T1000 (cell line): ENCODE results near the gene TARS2.

ENCODE experiments used
- DNase-seq: peaks from one replicate; lab custom pipeline; 2025; ENCODE audit warnings: mixed read lengths; lab: John Stamatoyannopoulos, UW

The TARS2 gene

DNA sequence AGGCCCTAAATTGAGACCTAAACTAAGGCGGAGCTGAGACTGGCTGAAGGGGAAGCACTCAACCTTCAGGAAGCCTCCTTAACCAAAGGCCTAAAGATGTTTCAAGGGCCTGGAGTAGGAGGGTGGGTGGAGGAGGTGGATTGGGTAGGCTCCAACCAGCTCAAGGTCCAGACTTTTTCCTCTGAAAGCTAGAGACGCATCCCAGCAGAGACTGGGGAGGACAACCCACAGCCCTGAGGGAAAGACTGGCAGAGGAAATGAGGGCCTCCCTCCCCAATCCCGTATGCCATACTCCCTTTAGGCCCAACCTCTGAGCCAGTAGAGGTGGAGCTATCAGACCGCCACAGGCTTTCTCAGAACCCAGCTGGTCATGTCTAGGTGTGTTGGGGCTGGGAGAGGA is 21.8 kb downstream of the TARS2 start:
- no peak for DNase-seq

DNA sequence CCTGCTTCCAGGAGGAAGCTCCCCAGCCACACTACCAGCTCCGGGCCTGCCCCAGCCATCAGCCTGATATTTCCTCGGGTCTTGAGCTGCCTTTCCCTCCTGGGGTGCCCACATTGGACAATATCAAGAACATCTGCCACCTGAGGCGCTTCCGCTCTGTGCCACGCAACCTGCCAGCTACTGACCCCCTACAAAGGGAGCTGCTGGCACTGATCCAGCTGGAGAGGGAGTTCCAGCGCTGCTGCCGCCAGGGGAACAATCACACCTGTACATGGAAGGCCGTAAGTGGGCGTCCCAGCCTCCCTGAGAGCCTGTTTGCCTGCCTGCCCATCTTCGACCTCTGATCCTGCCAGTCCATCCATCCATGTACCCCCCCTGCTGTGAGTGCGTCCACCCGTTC is 24.3 kb downstream of the TARS2 start:
- no peak for DNase-seq

DNA sequence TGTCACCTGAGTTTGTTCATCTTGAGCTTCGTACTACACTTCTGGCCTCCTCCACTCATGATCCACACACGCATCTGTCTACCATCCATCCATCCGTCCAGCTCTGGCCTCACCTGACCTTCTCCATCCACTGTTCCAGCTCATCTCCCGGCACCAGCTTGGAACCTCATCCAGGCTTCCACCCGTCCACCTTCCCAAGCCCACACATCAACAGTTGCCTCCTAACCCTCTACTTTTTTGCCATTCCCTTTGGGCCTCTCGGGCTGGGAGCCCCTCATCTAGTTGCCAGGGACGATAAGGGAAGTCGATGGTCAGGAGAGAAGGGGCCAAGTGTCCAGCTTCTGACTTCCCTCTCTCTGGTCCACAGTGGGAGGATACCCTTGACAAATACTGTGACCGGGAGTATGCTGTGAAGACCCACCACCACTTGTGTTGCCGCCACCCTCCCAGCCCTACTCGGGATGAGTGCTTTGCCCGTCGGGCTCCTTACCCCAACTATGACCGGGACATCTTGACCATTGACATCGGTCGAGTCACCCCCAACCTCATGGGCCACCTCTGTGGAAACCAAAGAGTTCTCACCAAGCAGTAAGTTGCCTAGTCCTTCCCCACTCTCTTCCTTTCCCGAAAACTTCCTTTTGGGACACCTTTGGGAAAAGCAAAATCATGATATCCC is 24.9 kb downstream of the TARS2 start:
- DNase-seq: no peak

DNA sequence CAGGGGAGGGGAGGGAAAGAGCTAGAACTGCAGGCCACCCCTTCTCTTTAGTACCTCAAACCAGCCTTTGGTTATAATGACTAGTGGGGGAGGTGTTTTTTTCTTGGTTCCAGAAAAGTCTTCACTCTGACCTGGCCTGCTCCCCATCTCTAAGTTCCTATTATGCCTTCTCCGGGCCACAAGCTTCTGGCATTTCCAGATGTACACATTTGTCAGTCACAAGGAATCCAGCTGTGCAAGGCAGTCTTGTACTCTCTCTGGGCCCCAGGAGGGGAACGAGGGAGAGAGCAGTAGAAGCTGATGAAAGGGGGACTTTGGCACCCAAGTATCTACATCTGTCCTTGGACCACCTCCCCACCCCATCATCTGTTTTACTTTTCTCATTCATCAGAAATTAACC is 25.6 kb downstream of the TARS2 start:
- DNase-seq: no peak

DNA sequence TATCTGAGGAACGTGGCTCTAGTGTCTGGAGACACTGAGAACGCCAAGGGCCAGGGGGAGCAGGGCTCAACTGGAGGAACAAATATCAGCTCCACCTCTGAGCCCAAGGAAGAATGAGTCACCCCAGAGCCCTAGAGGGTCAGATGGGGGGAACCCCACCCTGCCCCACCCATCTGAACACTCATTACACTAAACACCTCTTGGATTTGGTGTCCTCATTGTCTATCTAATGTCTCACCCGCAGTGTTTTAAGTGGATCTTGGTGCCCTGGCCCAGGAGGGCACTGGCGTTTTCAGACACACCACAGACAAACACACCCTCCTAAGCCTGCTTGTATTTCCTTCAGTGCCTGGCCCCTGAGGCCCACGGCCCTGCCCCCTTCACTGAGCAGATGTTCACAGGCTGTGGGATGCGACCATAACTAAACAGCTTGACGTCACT is 26.2 kb downstream of the TARS2 start:
- DNase-seq: no peak

DNA sequence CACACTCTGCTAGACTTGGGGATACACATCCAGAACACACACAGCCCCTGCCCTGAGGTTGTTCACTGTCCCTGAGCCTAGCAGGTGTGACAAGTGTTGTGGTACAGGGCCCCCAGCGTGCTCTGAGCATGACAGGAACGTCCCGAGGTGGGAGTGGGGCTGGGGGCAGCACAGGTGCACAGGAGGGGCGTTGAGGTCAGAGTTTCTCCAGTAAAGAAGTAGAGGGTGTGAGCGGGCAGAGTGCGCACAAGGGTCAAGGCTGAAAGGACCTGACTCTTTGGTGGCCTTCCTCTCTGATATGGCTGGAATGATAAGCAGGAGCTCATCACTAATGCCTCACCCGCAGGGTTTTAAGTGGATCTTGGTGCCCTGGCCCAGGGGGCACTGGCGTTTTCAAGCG is 27.0 kb downstream of the TARS2 start:
- DNase-seq: no peak

DNA sequence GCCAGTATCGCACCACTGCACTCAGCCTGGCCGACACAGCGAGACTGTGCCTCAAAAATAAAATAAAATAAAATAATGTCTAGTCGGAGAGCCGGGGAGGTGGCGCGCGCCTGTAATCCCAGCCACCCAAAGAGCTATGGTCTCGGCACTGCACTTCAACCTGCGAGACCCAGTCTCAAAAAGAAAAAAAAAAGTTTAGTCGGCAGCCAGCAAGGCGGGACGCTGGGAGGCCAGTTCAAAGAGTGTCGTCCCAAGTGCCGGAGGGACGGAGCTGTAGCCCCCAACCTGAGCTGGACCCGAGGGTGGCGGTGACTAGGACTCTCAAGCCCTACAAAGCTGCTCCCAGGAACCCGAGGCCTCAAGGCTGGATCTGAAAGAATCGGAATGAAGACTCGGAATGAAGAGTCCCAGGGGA is 27.7 kb downstream of the TARS2 start:
- no peak for DNase-seq

DNA sequence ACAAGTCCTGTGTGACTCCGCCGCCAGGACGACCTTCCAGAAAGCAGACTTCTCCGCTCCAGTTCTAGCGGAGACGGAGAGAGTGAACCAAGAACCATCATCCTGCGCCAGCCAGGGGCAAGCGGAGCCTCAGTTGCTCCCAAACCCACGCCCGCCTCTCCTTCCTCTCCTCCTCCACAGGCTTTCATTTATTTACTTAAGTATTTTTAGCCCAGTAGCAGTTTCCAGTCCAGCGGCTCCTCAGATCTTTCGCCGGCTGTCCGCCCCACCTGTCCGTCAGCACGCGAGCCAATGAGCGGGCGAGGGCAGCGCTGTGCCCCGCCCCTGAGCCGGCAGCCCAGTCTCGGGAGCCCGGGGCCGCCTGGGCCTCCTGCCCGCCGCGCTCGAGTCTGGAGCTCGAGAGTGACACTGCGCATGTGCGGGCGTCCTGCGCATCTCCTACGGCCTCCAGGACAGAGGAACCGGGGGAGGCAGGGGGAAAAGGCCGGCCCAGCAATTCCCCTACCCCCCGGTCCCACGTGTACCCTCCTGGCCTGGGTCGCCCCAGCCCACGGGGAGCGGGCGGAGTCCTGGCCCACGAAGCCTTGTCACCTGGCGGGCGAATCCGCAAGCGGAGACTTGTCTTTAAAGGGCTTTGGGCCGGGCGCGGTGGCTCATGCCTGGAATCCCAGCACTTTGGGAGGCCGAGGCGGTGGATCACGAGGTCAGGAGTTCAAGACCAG is 28.3 kb downstream of the TARS2 start, which contains the start of gene FALEC:
FALEC (plus strand) TSS at position 425 of the 722 bp plus-strand sequence.
- peak; percentile 97 for DNase-seq

DNA sequence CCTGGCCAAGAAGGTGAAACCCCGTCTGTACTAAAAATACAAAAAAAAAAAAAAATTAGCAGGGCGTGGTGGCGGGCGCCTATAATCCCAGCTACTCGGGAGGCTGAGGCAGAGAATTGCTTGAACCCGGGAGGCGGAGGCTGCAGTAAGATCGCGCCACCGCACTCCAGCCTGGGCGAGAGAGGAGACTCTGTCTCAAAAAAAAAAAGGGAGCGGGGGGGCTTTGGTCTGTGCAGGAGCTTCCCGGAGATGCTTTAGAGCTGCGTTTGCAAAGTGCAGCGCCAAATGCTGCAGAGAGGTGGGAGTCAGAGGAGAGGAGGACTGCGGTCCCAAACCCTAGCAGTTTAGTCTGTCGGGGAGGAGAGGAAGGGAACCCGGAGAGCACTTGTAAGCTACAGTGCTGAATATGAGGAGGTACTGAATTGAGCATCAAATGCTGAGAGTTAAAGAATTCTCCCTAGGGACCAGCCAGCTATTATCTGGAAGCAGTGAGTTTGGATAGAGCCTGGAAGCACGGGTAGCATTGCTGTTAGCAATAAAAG is 28.9 kb downstream of the TARS2 start:
- no peak for DNase-seq

DNA sequence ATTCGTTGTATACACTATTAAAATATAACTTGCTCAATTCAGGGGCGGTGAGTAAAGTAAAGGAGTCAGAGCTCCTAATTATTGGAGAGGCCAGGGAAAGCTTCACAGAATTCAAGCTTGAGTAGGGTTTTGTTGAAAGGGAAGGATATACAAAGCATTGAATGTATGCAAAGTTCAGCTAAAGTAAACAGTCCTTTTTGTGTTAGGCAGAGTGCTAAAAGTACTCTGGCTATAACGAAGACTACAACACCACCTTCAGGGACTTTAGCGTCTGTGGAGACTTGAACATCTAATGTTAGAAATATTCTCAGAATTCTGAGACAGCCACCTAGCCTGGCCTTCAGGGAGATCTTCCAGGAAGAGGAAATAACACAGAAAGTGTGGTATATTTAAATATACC is 29.4 kb downstream of the TARS2 start:
- no peak for DNase-seq

DNA sequence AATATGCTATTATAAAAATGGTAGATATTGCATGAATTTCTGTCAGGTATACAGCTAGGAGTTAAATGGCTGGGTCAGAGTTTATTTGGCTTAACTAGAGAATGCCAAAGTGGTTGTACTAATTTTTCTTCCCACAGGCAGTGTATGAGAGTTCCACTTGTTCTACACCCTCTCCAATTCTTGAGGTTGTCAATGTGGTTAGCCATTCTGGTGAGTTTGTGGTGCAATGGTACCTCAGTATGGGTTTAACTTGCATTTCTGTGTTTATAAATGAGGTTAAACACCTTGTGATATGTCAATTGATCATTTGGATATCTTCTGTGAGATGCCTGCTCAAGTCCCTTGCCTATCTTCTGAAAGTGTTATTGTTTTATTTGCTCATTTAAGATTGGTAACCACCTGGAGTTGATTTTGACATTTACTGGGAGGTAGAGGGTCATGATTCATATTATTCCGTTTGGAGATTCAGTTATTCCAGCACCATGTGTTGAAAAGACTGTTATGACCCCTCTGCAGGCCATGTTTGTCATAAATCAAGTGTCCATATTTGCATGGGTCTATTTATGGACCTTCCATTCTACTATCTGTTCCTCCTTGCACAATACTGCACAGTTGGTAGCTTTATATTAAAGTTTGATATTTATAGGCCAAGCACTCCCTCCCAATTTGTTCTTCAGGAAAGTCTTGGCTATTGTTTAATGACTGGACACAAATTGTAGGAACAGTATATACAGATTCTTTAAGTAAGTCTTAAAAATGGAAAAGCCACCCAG is 34.2 kb downstream of the TARS2 start:
- no peak for DNase-seq

DNA sequence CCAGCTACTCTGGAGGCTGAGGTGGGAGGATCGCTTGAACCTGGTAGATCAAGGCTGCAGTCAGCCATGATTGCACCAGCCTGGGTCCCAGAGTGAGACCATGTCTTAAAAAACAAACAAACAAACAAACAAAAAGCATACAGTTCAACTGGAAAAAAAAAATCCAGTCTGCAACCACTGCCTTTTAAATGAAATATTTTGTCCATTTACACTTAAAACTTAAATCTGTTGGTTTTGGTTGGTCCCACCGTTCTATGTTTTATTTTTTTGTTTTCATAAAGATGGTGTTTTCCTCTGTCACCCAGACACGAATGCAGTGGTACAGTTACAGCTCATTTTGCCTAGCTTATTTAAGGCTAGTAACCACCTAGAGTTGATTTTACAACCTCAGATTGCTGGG is 38.1 kb downstream of the TARS2 start:
- DNase-seq: no peak

DNA sequence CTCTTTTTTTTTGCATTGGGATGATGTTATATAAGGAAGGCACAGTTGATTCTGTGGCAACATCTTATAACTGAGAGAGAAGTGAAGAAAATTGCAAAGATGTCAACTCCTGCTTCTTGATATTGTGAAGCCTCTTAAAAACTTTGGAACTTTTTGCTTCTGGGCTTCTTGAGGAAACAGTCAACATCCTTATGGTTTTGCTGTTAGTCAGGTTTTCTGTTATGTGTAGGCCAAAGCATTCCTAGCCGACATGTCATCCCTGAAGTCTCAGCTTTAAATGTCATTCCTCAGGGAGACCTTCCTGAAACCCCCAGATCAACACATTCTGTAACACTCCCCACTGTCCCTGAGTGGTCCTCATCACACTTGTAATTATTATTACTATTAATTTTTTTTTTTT is 41.0 kb downstream of the TARS2 start:
- no peak for DNase-seq

DNA sequence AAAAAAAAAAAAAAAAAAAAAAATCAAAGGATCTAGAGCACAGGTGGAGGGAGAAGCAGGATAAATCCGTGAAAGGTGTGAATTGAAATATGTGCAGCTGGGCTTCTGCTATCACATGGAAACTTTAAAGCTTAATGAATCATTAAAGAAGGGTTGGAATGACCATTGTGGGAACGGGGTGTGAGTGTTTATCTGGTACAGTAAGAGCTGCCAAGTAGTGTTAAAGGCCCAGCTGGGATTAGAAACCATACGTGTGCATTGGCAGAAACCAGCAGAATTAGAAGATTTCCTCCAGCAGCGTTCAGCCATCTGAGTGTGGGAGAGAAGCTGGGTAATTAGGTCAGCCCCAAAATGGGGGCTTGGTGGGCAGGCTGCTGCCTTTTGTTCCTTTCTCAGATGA is 41.8 kb downstream of the TARS2 start:
- no peak for DNase-seq

DNA sequence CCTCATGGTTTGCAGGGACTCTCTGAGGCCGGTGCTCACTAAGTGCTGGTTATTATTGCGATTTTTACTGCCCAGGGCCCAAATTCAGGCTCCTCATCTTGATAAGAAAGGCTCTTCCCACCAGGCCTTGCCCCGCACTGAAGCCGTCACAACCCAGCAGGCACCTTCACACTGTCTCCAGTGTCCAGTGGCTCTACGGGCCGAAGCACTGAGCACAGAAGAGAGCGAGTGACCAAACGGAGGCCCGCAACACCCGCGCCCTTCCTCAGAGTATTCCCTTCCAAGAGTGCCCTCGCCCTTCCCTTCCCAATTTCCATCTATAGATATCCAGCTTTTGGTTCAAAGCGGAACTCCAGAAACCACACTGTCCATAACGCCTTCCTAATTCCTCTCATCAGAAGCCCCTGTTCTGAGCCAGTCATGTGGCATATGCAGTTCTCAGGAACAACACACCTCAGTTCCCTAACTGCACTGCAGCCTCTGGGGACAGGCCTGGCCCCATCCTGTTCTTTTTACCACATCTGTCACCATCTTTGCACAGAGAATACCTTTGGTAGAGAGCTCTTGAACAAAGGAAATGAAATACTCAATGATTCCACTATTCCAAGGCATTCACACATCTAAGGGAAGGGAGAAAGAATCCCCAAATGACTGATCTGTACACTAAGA is 43.4 kb downstream of the TARS2 start:
- DNase-seq: no peak

DNA sequence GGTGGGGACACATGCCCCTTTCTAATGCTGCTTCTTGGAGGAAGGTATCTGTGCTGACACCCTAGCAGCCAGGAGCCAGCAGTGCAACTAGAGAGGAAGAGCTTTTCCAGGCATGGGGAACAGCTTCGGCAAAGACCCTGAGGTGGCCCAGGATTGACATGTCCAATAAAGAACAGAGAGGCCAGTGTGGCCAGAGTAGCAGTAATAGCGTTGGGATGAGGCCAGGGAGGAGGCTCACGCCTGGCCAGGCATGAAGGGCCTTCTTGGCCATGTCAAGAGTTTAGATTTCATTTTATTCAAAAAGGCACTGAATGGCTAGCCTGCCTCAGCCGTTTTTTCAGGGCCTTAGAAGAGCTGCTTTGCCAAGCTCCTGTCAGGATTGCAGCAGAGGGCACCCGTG is 45.6 kb downstream of the TARS2 start:
- DNase-seq: no peak

DNA sequence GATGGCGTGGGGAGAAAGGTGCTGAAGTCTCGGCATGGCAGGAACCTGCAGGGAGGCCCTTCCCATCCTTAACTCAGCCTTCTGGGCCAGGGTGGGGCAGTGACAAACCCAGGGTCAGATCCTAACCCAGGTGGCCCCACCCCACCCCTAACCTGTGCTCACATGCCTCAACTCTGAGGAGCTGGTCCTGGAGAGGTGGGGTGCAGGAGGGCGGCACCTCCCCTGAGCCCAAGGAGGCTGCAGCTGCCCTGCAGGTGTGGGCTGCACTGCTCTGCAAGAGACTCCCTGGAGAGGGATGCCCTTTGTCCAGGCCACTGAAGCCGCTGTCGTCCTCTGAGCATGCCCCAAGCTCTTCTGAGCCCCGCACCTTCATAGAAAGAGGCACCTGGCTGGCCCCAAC is 46.8 kb downstream of the TARS2 start:
- no peak for DNase-seq

DNA sequence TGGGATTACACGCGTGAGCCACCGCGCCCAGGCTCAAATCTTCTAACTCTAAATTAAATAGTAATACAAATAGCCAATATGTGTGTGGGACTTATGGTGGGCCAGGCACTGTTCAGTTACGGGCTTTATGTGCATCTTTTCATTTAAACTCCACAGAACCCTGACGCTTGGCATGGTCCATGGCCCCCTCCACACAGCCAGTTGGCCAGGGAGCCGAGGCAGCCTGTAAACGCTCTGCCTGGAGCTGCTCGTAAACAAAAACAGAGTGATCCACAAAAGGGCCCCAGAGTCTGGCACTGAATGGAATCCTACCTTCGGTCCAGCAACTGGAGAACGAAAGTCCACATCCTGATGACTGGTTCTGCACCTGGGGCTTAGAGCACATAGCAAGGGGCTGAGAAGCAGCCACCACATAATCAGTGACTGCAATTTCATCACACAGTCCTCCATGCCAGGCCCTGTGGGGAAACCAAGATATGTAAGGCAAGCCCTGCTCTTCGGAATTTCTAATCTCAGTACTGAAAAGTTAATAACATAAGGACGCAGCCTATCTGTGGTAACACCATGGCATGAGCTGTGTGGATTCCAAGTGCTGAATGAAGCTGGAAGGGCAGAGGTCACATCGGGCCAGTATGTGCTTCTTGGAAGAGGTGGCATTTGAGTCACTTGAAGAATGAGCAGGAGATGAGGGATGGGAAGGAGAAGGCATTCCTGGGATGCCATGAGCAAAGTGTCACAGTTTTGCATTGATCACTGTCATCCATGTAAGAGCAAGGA is 48.5 kb downstream of the TARS2 start:
- no peak for DNase-seq

DNA sequence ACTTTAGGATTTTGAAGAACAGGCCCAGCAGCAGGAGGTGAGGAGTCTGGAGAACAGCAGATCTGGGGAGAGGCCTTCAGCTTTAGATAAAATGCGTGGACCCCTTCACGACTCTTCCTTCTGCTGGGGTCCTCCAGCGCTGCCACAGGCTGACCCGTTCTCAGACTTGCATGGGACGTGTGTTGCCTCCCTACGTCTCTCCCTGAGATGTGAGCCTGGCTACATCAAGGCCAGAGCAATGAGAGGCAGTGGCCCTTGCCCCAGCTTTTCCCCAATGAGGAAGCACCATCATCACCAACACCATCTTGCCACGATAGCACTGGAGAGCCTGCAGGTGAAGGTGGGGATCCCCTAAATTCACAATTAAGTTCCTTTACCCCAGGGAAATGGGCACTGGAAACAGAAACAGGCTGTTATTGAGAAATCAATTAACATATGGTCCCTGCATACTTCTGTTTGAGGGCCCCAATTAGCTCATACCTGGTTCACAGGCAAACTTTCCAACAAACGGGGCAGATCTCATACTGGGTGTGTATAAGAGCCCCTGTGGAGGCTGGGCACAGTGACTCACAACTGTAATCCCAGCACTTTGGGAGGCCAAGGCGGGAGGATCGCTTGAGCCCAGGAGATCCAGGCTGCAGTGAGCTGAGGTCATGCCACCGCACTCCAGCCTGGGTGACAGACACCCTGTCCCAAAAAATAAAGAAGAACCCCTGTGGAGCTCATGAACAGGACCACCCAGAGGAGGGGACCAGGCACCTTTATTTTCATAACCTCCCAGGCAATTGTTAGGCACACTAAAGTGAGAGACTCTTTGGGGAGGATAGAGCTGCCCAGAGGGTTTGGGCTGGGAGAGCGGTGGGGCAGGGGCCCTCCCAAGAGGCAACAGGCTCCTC is 49.9 kb downstream of the TARS2 start:
- no peak for DNase-seq
